ENCODE measurements around the gene CRTC3. TPM values are rescaled to one million over a fixed set of nuclear protein-coding genes. Genes with fewer than 3 reads are reported as not detected.
A peak's percentile ranks its signal among the peaks of the same experiment; 100 is the strongest.

The CRTC3 gene
- total and polyA plus RNA-seq, 4 donors = 5.1 to 16.8 (median 7.6) TPM

DNA sequence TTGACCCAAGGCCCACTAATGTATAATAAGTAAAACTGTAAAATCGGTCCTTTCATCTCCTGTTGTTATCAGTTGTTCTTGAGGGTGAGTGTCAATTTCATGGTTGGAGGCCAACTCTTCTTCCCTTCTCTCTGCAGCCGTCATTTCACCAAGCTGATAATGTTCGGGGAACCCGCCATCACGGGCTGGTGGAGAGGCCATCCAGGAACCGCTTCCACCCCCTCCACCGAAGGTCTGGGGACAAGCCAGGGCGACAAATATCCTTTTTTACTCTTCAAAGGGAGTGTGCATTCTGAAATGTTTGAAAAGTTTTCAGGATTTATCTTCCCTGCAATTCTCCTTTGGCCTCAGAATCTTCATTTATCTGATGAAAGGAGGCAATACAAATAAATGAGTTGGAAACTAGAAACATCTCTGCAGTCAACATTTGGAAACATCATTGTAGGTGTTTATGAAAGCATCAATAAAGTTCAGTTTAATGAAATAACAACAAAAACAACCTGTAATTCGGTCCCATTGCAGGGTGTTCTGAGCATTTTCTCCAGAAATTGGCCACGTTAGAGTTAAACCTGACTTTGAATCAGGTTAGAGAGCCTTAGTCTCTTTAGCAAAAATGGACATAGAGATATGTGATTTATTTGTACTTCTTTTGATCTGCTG is 63.9 kb downstream of the CRTC3 start:
- Histone ChIP-seq H3K27ac (ENCODE audit: low read depth in 1 of 2, low read length in 2 of 2) (peak overlapping the region; percentile 64 to 73), H3K4me1 (ENCODE audit: control insufficient read depth in 4 of 4, insufficient read depth in 4 of 4, low read length in 3 of 4) (peaks cover 23 to 42% (median 32%) of the 10 kb centered on the region in 4 donors), H3K9ac (ENCODE audit: low read depth in 1 of 2, low read length in 2 of 2) (no peak overlapping the region), H3K4me3 (ENCODE audit: low read depth in 1 of 3, low read length in 3 of 3) (no peak overlapping the region), H3K27me3 (ENCODE audit: control insufficient read depth in 4 of 4, insufficient read depth in 4 of 4, low read length in 3 of 4) (no peaks in the 10 kb centered on the region), H3K9me3 (ENCODE audit: control insufficient read depth in 4 of 4, low read length in 3 of 4) (no peaks in the 10 kb centered on the region), H3K36me3 (ENCODE audit: control insufficient read depth in 4 of 4, insufficient read depth in 3 of 4, low read depth in 1 of 4, low read length in 3 of 4) (no peaks in the 10 kb centered on the region)
- 64% methylated on average over 10 of the region's 10 CpGs for WGBS
- TF ChIP-seq HNF4A (conservative IDR thresholded peaks at IDR 0.05) = no peak
- peak; percentile 6 for TF ChIP-seq YY1 (IDR thresholded peaks at IDR 0.05)
- no peak for TF ChIP-seq SP1 (IDR thresholded peaks at IDR 0.05)
- no peak for DNase-seq (ENCODE audit: low spot score)

DNA sequence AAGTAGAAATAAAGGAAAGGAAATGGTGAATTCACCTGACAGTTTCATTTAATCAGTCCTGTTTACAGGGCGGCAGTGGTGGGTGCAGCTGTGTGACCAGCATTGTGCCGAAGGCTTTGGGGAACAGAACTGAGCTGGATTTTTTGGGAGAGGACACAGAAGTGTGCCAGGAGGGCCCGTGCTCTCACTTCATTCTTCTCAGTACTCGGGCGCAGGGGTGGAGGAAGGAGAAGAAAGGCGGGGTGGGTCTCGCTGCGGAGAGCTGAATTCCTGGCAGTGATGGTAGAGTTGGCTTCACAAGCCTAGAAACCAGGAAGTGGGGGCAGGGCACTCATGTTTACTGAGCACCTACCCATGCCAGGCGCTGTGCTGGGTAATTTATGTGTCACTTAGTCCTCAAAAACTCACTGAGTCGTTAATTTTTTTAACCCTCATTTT is 64.6 kb downstream of the CRTC3 start:
- peaks cover 23 to 42% (median 32%) of the 10 kb centered on the region in 4 donors for H3K4me1 ChIP-seq (ENCODE audit: control insufficient read depth in 4 of 4, insufficient read depth in 4 of 4, low read length in 3 of 4)
- H3K27me3 ChIP-seq (ENCODE audit: control insufficient read depth in 4 of 4, insufficient read depth in 4 of 4, low read length in 3 of 4) = no peaks in the 10 kb centered on the region
- H3K4me3 ChIP-seq (ENCODE audit: low read depth in 1 of 3, low read length in 3 of 3) = peak overlapping the region in 1 of 3 donors; percentile 18
- peak; percentile 38 to 55 for TF ChIP-seq RXRA (IDR thresholded peaks at IDR 0.05)
- peak; percentile 76 for TF ChIP-seq FOXA2 (IDR thresholded peaks at IDR 0.05)
- peak; percentile 53 for TF ChIP-seq YY1 (IDR thresholded peaks at IDR 0.05)
- TF ChIP-seq JUND (IDR thresholded peaks at IDR 0.05) = no peak
- peak; percentile 34 to 42 for TF ChIP-seq RAD21 (IDR thresholded peaks at IDR 0.05)
- peak; percentile 72 for TF ChIP-seq FOXA1 (IDR thresholded peaks at IDR 0.05)
- TF ChIP-seq, protein P1, sequence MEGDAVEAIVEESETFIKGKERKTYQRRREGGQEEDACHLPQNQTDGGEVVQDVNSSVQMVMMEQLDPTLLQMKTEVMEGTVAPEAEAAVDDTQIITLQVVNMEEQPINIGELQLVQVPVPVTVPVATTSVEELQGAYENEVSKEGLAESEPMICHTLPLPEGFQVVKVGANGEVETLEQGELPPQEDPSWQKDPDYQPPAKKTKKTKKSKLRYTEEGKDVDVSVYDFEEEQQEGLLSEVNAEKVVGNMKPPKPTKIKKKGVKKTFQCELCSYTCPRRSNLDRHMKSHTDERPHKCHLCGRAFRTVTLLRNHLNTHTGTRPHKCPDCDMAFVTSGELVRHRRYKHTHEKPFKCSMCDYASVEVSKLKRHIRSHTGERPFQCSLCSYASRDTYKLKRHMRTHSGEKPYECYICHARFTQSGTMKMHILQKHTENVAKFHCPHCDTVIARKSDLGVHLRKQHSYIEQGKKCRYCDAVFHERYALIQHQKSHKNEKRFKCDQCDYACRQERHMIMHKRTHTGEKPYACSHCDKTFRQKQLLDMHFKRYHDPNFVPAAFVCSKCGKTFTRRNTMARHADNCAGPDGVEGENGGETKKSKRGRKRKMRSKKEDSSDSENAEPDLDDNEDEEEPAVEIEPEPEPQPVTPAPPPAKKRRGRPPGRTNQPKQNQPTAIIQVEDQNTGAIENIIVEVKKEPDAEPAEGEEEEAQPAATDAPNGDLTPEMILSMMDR (IDR thresholded peaks at IDR 0.05; ENCODE audit: low read depth, low read length, missing input control) = no peak
- peak; percentile 45 for TF ChIP-seq SP1 (IDR thresholded peaks at IDR 0.05)
- no peak for TF ChIP-seq HNF4G (IDR thresholded peaks at IDR 0.05)
- TF ChIP-seq REST (IDR thresholded peaks at IDR 0.05) = no peak
- TF ChIP-seq GABPA (IDR thresholded peaks at IDR 0.05 in 1 of 2, conservative IDR thresholded peaks at IDR 0.05 in 1 of 2) = no peak
- TF ChIP-seq, protein P2, sequence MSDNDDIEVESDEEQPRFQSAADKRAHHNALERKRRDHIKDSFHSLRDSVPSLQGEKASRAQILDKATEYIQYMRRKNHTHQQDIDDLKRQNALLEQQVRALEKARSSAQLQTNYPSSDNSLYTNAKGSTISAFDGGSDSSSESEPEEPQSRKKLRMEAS (IDR thresholded peaks at IDR 0.05) = no peak
- peak in 1 of 2 donors; percentile 54 for TF ChIP-seq HNF4A (conservative IDR thresholded peaks at IDR 0.05)
- peak overlapping the region; percentile 64 to 73 for H3K27ac ChIP-seq (ENCODE audit: low read depth in 1 of 2, low read length in 2 of 2)
- DNase-seq (ENCODE audit: low spot score) = peak; percentile 48
- no peaks in the 10 kb centered on the region for H3K9me3 ChIP-seq (ENCODE audit: control insufficient read depth in 4 of 4, low read length in 3 of 4)
- WGBS = 14% methylated on average over 10 of the region's 10 CpGs
- no peaks in the 10 kb centered on the region for H3K36me3 ChIP-seq (ENCODE audit: control insufficient read depth in 4 of 4, insufficient read depth in 3 of 4, low read depth in 1 of 4, low read length in 3 of 4)
- peak overlapping the region in 1 of 2 donors; percentile 11 for H3K9ac ChIP-seq (ENCODE audit: low read depth in 1 of 2, low read length in 2 of 2)
